Measurements from ENCODE around the gene DLK2.

DLK2 gene

DNA sequence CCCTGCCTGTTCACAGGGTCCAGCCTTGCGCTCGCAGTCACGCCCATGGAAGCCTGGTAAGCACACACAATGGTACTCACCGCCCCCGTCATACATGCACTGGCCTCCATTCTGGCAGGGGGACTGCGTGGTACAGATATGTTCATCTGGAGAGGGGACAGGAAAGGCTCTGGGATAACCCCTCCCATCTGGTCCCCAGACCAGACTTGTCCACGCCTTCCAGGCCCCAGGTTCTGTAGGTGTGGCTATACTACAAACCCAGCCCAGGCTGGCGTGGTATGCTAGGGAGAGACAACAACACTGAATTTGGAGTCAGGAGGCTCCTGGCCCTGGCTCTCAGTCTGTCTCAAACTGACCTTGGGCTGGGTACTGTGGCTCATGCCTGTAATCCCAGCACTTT lies 3.4 kb downstream of the DLK2 start:
- Histone ChIP-seq H3K4me3 (ENCODE audit: low read depth in 1 of 2, low read length in 1 of 2) (no peak overlapping the region), H3K9me3 (no peaks in the 10 kb centered on the region), H3K4me1 (ENCODE audit: control insufficient read depth in 1 of 2, insufficient read depth in 1 of 2, low read depth in 1 of 2, low read length in 1 of 2) (peaks cover 3 to 19% of the 10 kb centered on the region in 2 experiments), H3K27me3 (peaks cover 33% of the 10 kb centered on the region), H3K27ac (no peak overlapping the region), H3K36me3 (peaks cover 64% of the 10 kb centered on the region)
- TF ChIP-seq, protein P1, sequence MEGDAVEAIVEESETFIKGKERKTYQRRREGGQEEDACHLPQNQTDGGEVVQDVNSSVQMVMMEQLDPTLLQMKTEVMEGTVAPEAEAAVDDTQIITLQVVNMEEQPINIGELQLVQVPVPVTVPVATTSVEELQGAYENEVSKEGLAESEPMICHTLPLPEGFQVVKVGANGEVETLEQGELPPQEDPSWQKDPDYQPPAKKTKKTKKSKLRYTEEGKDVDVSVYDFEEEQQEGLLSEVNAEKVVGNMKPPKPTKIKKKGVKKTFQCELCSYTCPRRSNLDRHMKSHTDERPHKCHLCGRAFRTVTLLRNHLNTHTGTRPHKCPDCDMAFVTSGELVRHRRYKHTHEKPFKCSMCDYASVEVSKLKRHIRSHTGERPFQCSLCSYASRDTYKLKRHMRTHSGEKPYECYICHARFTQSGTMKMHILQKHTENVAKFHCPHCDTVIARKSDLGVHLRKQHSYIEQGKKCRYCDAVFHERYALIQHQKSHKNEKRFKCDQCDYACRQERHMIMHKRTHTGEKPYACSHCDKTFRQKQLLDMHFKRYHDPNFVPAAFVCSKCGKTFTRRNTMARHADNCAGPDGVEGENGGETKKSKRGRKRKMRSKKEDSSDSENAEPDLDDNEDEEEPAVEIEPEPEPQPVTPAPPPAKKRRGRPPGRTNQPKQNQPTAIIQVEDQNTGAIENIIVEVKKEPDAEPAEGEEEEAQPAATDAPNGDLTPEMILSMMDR (IDR thresholded peaks at IDR 0.05) = no peak

DNA sequence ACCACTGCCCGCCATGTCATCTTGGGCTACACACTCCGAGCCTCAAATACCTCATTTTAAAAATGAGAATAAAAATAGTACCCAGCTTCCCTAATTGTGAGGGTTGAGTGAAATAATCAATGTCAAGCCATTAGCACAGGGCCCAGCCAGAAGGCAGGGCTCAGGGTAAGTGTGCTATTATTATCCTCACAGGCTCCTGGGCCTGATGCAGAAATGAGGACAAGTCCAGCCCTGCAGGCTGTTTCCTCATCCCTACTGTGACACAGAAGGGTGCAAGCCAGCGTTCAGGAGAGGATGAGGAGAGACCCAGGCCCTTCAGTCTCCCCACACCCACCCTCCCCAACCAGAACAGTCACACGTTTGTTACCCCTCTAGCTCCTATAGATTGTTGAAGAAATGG lies 4.0 kb downstream of the DLK2 start:
- Histone ChIP-seq H3K36me3 (peaks cover 70% of the 10 kb centered on the region), H3K4me3 (ENCODE audit: low read depth in 1 of 2, low read length in 1 of 2) (no peak overlapping the region)

DNA sequence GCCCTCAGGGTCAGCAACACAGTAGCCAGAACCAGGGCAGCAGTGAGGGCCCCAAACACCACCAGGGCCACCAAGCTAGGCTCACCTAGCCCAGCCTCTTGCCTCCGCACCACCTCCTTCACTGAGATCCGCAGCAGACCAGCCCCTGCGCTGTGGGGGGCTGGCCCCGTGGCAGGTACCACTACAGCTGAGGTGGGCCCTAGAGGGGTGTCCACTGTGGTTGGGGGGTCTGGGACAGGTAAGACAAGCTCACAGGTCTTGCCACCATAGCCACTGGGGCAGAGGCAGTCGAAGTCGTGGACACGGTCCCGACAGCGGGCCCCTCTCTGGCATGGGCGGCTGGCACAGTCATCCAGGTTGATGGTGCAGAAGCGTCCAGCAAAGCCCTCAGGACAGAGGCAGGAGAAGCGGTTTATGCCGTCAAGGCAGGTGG lies 4.6 kb downstream of the DLK2 start:
- Histone ChIP-seq H3K9me3 (no peaks in the 10 kb centered on the region), H3K27ac (no peak overlapping the region), H3K4me1 (ENCODE audit: control insufficient read depth in 1 of 2, insufficient read depth in 1 of 2, low read depth in 1 of 2, low read length in 1 of 2) (peaks cover 2 to 14% of the 10 kb centered on the region in 2 experiments), H3K4me3 (ENCODE audit: low read depth in 1 of 2, low read length in 1 of 2) (no peak overlapping the region), H3K27me3 (peaks cover 20% of the 10 kb centered on the region), H3K36me3 (peaks cover 77% of the 10 kb centered on the region)
- TF ChIP-seq, protein P1 (IDR thresholded peaks at IDR 0.05) = no peak

More for the DNA sequence above, 4.0 kb downstream of the DLK2 start:
- peaks cover 3 to 19% of the 10 kb centered on the region in 2 experiments for H3K4me1 ChIP-seq (ENCODE audit: control insufficient read depth in 1 of 2, insufficient read depth in 1 of 2, low read depth in 1 of 2, low read length in 1 of 2)
- peaks cover 27% of the 10 kb centered on the region for H3K27me3 ChIP-seq
- no peak overlapping the region for H3K27ac ChIP-seq
- TF ChIP-seq, protein P1 (IDR thresholded peaks at IDR 0.05) = no peak
- no peaks in the 10 kb centered on the region for H3K9me3 ChIP-seq

DNA sequence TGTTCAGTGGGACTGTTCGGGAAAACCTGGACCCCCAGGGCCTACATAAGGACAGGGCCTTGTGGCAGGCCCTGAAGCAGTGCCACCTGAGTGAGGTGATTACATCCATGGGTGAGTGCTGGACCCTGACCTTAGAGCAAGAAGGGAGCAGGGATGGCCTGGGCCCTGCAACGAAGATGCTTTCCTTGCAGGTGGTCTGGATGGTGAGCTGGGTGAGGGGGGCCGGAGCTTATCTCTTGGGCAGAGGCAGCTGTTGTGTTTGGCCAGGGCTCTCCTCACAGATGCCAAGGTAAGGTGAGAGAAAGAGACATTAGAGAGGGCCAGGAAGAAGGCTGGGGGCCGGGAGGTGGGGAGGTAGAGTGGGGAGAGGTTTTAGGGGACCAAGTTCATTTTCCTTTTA lies 6.4 kb downstream of the DLK2 start:
- H3K27me3 ChIP-seq = peaks cover 2% of the 10 kb centered on the region
- no peaks in the 10 kb centered on the region for H3K9me3 ChIP-seq
- H3K4me3 ChIP-seq (ENCODE audit: low read depth in 1 of 2, low read length in 1 of 2) = no peak overlapping the region
- H3K36me3 ChIP-seq = peaks cover 95% of the 10 kb centered on the region
- no peaks in the 10 kb centered on the region for H3K4me1 ChIP-seq (ENCODE audit: control insufficient read depth in 1 of 2, insufficient read depth in 1 of 2, low read depth in 1 of 2, low read length in 1 of 2)
- TF ChIP-seq, protein P1 (IDR thresholded peaks at IDR 0.05) = no peak
- no peak overlapping the region for H3K27ac ChIP-seq

- Histone ChIP-seq H3K4me1 (ENCODE audit: control insufficient read depth in 1 of 2, insufficient read depth in 1 of 2, low read depth in 1 of 2, low read length in 1 of 2) (no peaks in the 10 kb centered on the region), H3K4me3 (ENCODE audit: low read depth in 1 of 2, low read length in 1 of 2) (no peak overlapping the region), H3K27ac (no peak overlapping the region), H3K9me3 (no peaks in the 10 kb centered on the region), H3K27me3 (no peaks in the 10 kb centered on the region), H3K36me3 (peaks cover 100% of the 10 kb centered on the region)
- TF ChIP-seq, protein P1 (IDR thresholded peaks at IDR 0.05) = no peak
These were observed 7.7 kb downstream of the DLK2 start for GRCh38 chr6:43447604-43448003.

DNA sequence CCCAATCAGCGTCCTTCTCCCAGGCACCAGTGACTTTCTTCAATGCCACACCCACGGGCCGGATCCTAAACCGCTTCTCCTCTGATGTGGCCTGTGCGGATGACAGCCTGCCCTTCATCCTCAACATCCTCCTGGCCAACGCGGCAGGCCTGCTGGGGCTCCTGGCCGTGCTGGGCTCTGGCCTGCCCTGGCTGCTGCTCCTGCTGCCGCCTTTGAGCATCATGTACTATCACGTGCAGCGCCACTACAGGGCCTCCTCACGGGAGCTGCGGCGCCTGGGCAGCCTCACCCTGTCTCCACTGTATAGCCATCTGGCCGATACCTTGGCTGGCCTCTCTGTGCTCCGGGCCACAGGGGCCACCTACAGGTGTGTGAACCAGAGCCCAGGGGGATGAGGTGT lies 9.8 kb downstream of the DLK2 start:
- H3K4me3 ChIP-seq (ENCODE audit: low read depth in 1 of 2, low read length in 1 of 2) = no peak overlapping the region
- TF ChIP-seq, protein P1 (IDR thresholded peaks at IDR 0.05) = no peak
- H3K36me3 ChIP-seq = peaks cover 98% of the 10 kb centered on the region
- no peak overlapping the region for H3K27ac ChIP-seq
- no peaks in the 10 kb centered on the region for H3K4me1 ChIP-seq (ENCODE audit: control insufficient read depth in 1 of 2, insufficient read depth in 1 of 2, low read depth in 1 of 2, low read length in 1 of 2)
- H3K27me3 ChIP-seq = no peaks in the 10 kb centered on the region
- H3K9me3 ChIP-seq = no peaks in the 10 kb centered on the region
